ENCODE results near the gene ZNF827. TPM values are rescaled to one million over a fixed set of nuclear protein-coding genes. Genes with fewer than 3 reads are reported as not detected.

The ZNF827 gene
- total and polyA plus RNA-seq, 2 of the 13 experiments (the other 11 are each of a cell fraction or from before 2014, with no cell fraction given) = 2.8 TPM

DNA sequence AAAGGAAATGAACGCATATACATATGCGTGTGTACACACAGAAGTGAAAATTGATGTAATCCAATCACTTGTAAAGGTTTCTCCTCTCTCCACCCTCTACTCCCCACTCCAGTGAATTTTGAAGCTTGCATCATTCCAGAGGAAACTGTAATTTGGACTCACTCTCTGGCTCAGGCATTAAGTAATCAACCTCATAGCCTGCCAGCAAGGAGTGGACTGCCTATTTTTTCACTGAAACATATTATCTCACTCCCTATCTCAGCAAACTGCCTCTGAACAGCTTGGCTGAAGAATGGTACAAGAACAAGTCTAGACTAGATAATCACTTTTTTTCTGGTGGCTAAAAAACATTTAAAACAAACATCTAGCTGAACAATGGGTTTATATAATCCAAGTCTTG is 134.5 kb downstream of the ZNF827 start (continued):
- TF ChIP-seq, protein P1, sequence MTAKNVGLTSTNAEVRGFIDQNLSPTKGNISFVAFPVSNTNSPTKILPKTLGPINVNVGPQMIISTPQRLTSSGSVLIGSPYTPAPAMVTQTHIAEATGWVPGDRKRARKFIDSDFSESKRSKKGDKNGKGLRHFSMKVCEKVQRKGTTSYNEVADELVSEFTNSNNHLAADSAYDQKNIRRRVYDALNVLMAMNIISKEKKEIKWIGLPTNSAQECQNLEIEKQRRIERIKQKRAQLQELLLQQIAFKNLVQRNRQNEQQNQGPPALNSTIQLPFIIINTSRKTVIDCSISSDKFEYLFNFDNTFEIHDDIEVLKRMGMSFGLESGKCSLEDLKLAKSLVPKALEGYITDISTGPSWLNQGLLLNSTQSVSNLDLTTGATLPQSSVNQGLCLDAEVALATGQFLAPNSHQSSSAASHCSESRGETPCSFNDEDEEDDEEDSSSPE (CRISPR knock-in tag; IDR thresholded peaks at IDR 0.05) = no peak
- TF ChIP-seq ZNF143 (CRISPR knock-in tag; IDR thresholded peaks at IDR 0.05) = no peak
- TF ChIP-seq, protein P2, sequence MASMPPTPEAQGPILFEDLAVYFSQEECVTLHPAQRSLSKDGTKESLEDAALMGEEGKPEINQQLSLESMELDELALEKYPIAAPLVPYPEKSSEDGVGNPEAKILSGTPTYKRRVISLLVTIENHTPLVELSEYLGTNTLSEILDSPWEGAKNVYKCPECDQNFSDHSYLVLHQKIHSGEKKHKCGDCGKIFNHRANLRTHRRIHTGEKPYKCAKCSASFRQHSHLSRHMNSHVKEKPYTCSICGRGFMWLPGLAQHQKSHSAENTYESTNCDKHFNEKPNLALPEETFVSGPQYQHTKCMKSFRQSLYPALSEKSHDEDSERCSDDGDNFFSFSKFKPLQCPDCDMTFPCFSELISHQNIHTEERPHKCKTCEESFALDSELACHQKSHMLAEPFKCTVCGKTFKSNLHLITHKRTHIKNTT (CRISPR knock-in tag; IDR thresholded peaks at IDR 0.05) = no peak
- TF ChIP-seq PHF8 (CRISPR knock-in tag; IDR thresholded peaks at IDR 0.05) = no peak
- TF ChIP-seq, protein P3, sequence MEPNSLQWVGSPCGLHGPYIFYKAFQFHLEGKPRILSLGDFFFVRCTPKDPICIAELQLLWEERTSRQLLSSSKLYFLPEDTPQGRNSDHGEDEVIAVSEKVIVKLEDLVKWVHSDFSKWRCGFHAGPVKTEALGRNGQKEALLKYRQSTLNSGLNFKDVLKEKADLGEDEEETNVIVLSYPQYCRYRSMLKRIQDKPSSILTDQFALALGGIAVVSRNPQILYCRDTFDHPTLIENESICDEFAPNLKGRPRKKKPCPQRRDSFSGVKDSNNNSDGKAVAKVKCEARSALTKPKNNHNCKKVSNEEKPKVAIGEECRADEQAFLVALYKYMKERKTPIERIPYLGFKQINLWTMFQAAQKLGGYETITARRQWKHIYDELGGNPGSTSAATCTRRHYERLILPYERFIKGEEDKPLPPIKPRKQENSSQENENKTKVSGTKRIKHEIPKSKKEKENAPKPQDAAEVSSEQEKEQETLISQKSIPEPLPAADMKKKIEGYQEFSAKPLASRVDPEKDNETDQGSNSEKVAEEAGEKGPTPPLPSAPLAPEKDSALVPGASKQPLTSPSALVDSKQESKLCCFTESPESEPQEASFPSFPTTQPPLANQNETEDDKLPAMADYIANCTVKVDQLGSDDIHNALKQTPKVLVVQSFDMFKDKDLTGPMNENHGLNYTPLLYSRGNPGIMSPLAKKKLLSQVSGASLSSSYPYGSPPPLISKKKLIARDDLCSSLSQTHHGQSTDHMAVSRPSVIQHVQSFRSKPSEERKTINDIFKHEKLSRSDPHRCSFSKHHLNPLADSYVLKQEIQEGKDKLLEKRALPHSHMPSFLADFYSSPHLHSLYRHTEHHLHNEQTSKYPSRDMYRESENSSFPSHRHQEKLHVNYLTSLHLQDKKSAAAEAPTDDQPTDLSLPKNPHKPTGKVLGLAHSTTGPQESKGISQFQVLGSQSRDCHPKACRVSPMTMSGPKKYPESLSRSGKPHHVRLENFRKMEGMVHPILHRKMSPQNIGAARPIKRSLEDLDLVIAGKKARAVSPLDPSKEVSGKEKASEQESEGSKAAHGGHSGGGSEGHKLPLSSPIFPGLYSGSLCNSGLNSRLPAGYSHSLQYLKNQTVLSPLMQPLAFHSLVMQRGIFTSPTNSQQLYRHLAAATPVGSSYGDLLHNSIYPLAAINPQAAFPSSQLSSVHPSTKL (CRISPR knock-in tag; IDR thresholded peaks at IDR 0.05) = 0 out of 2 replicates have a peak, but pooled peaks have one; percentile 16
- TF ChIP-seq, protein P4, sequence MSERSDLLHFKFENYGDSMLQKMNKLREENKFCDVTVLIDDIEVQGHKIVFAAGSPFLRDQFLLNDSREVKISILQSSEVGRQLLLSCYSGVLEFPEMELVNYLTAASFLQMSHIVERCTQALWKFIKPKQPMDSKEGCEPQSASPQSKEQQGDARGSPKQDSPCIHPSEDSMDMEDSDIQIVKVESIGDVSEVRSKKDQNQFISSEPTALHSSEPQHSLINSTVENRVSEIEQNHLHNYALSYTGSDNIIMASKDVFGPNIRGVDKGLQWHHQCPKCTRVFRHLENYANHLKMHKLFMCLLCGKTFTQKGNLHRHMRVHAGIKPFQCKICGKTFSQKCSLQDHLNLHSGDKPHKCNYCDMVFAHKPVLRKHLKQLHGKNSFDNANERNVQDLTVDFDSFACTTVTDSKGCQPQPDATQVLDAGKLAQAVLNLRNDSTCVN (CRISPR knock-in tag; IDR thresholded peaks at IDR 0.05; ENCODE audit: borderline replicate concordance) = no peak
- TF ChIP-seq ZNF468 (CRISPR knock-in tag; IDR thresholded peaks at IDR 0.05) = no peak
- no peak for TF ChIP-seq ZNF558 (CRISPR knock-in tag; IDR thresholded peaks at IDR 0.05; ENCODE audit: borderline replicate concordance)
- TF ChIP-seq ZNF510 (CRISPR knock-in tag; IDR thresholded peaks at IDR 0.05; ENCODE audit: low read depth) = no peak
- no peak for TF ChIP-seq EZH2 (conservative IDR thresholded peaks at IDR 0.05; ENCODE audit: low read depth, low read length)
- TF ChIP-seq ZKSCAN5 (CRISPR knock-in tag; IDR thresholded peaks at IDR 0.05) = no peak
- no peak for TF ChIP-seq CHCHD3 (CRISPR knock-in tag; IDR thresholded peaks at IDR 0.05)
- no peak for TF ChIP-seq KMT2A (CRISPR knock-in tag; IDR thresholded peaks at IDR 0.05)
- no peak for TF ChIP-seq ZNF75D (CRISPR knock-in tag; IDR thresholded peaks at IDR 0.05; ENCODE audit: borderline replicate concordance)
- no peak for TF ChIP-seq ZSCAN9 (CRISPR knock-in tag; IDR thresholded peaks at IDR 0.05; ENCODE audit: borderline replicate concordance)
- TF ChIP-seq THYN1 (CRISPR knock-in tag; IDR thresholded peaks at IDR 0.05; ENCODE audit: borderline replicate concordance, low read depth) = no peak
- TF ChIP-seq ETV6 (CRISPR knock-in tag; conservative IDR thresholded peaks at IDR 0.05) = no peak
- no peak for TF ChIP-seq ZNF20 (CRISPR knock-in tag; IDR thresholded peaks at IDR 0.05)
- TF ChIP-seq, protein P5, sequence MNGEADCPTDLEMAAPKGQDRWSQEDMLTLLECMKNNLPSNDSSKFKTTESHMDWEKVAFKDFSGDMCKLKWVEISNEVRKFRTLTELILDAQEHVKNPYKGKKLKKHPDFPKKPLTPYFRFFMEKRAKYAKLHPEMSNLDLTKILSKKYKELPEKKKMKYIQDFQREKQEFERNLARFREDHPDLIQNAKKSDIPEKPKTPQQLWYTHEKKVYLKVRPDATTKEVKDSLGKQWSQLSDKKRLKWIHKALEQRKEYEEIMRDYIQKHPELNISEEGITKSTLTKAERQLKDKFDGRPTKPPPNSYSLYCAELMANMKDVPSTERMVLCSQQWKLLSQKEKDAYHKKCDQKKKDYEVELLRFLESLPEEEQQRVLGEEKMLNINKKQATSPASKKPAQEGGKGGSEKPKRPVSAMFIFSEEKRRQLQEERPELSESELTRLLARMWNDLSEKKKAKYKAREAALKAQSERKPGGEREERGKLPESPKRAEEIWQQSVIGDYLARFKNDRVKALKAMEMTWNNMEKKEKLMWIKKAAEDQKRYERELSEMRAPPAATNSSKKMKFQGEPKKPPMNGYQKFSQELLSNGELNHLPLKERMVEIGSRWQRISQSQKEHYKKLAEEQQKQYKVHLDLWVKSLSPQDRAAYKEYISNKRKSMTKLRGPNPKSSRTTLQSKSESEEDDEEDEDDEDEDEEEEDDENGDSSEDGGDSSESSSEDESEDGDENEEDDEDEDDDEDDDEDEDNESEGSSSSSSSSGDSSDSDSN (CRISPR knock-in tag; IDR thresholded peaks at IDR 0.05) = no peak
- no peak for TF ChIP-seq EP300 (IDR thresholded peaks at IDR 0.05; ENCODE audit: low read depth in 2 of 2, low read length in 2 of 2)
- TF ChIP-seq EP300 (CRISPR knock-in tag; IDR thresholded peaks at IDR 0.05; ENCODE audit: borderline replicate concordance) = no peak

Measured in HepG2 (cell line).